ENCODE data around the gene P2RX3. TPM values are rescaled to one million over a fixed set of nuclear protein-coding genes. Genes with fewer than 3 reads are reported as not detected.

Gene P2RX3
- total and polyA plus RNA-seq, 10 of the 15 experiments (the other 5 are each of a cell fraction or from before 2014, with no cell fraction given), result 0.05 to 0.12 TPM; not detected in 8

DNA sequence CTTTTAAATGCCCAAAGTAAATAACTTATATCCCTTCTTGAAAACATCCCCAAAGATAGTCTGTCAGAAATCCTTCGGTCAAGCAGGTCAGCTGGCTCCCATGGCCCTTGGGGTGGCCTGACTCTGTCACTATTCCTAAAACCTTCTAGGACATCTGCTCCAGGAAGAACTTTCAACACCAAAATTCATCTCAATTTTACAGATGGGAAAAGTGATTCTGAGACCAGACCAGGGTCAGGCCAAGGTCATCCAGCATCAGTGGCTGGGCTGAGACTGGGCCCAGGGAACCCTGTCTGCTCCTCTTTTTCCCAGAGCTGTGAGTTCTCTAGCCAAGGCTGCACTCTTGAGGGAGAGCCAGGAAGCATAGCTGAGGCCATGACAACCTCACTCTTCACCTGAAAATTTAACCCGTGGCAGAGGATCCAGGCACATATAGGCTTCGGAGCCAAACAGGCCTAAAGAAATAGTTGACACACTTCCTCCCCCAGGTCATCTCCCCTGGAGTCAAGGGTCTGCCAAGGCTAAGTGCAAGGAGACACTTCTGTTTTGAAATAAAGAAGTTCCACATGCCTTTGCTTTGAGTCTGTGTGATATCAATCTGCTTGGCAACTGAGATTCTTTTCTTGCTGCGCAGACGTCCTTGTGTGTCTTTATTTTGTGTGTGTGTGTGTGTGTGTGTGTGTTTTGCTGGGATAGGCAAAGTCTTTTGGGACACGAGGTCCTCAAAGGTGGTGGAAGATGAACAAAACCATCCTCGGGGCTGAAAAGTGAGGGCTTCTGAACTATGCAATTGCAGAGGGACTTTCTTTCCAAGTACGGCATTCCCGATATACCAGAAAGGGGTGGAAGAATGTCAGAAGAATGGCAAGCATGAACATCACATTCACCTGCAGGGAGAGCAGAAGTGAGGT is 69.1 kb downstream of the P2RX3 start (continued):
- TF ChIP-seq MYB (IDR thresholded peaks at IDR 0.05; ENCODE audit: borderline replicate concordance, low read depth, low read length) (no peak), JUND (IDR thresholded peaks at IDR 0.05; ENCODE audit: low read depth, low read length) (no peak), KDM1A (IDR thresholded peaks at IDR 0.05; ENCODE audit: borderline replicate concordance) (no peak), NR2C2 (IDR thresholded peaks at IDR 0.05; ENCODE audit: borderline replicate concordance, control insufficient read depth, insufficient read length, low read depth) (no peak), ZBED1 (IDR thresholded peaks at IDR 0.05; ENCODE audit: borderline replicate concordance) (no peak)
- TF ChIP-seq, protein P1, sequence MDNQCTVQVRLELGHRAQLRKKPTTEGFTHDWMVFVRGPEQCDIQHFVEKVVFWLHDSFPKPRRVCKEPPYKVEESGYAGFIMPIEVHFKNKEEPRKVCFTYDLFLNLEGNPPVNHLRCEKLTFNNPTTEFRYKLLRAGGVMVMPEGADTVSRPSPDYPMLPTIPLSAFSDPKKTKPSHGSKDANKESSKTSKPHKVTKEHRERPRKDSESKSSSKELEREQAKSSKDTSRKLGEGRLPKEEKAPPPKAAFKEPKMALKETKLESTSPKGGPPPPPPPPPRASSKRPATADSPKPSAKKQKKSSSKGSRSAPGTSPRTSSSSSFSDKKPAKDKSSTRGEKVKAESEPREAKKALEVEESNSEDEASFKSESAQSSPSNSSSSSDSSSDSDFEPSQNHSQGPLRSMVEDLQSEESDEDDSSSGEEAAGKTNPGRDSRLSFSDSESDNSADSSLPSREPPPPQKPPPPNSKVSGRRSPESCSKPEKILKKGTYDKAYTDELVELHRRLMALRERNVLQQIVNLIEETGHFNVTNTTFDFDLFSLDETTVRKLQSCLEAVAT (IDR thresholded peaks at IDR 0.05), result no peak

DNA sequence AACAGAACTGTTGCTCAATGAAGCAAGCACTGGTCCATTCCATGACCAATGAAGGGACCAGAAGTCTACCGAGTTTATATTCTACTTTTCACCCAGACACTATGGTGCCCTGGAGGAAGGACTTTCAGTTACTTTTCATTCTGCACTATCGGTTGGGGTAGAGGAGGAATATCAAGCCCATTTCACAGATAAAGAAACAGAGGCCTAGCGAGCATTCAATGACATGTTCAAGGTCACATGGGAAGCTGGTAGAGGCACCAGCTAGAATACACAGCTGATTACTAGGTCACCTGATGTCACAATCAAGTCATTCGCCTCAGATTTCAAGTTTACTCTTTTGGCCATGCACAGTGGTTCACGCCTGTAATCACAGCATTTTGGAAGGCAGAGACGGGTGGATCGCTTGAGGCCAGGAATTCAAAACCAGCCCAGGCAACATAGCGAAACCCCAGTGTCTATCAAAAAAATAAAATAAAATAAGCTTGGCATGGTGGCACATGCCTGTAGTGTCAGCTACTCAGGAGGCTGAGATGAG is 69.9 kb downstream of the P2RX3 start:
- intact Hi-C loops (cut with micrococcal nuclease; ENCODE audit: unreplicated experiment) (no loop called here), in situ Hi-C loops (cut with MboI) (no loop called here)
- no peak overlapping the region for H2AFZ ChIP-seq (ENCODE audit: control insufficient read depth, low read depth, low read length)
- H3K27me3 ChIP-seq (replicated peaks in 1 of 2; ENCODE audit: control insufficient read depth in 2 of 2, insufficient read depth in 2 of 2, low read length in 1 of 2), result no peaks in the 10 kb centered on the region
- ATAC-seq (no peak), DNase-seq (ENCODE audit: low read depth, low spot score) (no peak), FAIRE-seq (no peak)
- peaks cover 19% of the 10 kb centered on the region for H3K4me1 ChIP-seq (ENCODE audit: control insufficient read depth, insufficient read depth, low read length)
- ChIA-PET RAD21 (ENCODE audit: unreplicated experiment) (interaction anchor here (3.4 kb wide), 1 partner anchor 17 kb away, joined by 21 read pairs; no protein-coding TSS in a partner anchor), SMC1A (ENCODE audit: uncharacterized antibody, unreplicated experiment) (interaction anchor here (1.0 to 1.8 kb wide), 4 partner anchors 9 to 76 kb away, joined by 3 to 5 read pairs (median 4); no protein-coding TSS in a partner anchor), POLR2A (interaction anchor here (0.5 kb wide), 1 partner anchor 28 kb away, joined by 3 read pairs; no protein-coding TSS in a partner anchor), CTCF (interaction anchor here (1.2 to 1.4 kb wide), 2 partner anchors 50 to 70 kb away, joined by 3 to 4 read pairs; no protein-coding TSS in a partner anchor)
- no peak overlapping the region for H3K9ac ChIP-seq (ENCODE audit: control insufficient read depth, insufficient read depth, low read length)
- H3K27ac ChIP-seq (ENCODE audit: control insufficient read depth, insufficient read depth), result no peak overlapping the region
- no peaks in the 10 kb centered on the region for H3K9me3 ChIP-seq (replicated peaks; ENCODE audit: control insufficient read depth, insufficient read depth, low read length)
- no peaks in the 10 kb centered on the region for H4K20me1 ChIP-seq (ENCODE audit: control insufficient read depth, insufficient read depth)
- no peak overlapping the region for H3K4me3 ChIP-seq
- no peaks in the 10 kb centered on the region; the same call in none of the 2 replicates for H3K79me2 ChIP-seq (ENCODE audit: control insufficient read depth, insufficient read depth, low read length)
- H3K4me2 ChIP-seq (ENCODE audit: control insufficient read depth, insufficient read depth), result no peak overlapping the region
- peaks cover 31 to 54% of the 10 kb centered on the region in 2 experiments for H3K36me3 ChIP-seq (ENCODE audit: control insufficient read depth in 2 of 2, insufficient read depth in 2 of 2, low read length in 1 of 2)
- no TSS peak for BruUV-seq (replicated peaks)
- WGBS (ENCODE audit: insufficient coverage, insufficient replicate concordance, low lambda C conversion rate, missing lambda C conversion rate), result 79% methylated on average over 8 of the region's 8 CpGs
- TF ChIP-seq, protein P2, sequence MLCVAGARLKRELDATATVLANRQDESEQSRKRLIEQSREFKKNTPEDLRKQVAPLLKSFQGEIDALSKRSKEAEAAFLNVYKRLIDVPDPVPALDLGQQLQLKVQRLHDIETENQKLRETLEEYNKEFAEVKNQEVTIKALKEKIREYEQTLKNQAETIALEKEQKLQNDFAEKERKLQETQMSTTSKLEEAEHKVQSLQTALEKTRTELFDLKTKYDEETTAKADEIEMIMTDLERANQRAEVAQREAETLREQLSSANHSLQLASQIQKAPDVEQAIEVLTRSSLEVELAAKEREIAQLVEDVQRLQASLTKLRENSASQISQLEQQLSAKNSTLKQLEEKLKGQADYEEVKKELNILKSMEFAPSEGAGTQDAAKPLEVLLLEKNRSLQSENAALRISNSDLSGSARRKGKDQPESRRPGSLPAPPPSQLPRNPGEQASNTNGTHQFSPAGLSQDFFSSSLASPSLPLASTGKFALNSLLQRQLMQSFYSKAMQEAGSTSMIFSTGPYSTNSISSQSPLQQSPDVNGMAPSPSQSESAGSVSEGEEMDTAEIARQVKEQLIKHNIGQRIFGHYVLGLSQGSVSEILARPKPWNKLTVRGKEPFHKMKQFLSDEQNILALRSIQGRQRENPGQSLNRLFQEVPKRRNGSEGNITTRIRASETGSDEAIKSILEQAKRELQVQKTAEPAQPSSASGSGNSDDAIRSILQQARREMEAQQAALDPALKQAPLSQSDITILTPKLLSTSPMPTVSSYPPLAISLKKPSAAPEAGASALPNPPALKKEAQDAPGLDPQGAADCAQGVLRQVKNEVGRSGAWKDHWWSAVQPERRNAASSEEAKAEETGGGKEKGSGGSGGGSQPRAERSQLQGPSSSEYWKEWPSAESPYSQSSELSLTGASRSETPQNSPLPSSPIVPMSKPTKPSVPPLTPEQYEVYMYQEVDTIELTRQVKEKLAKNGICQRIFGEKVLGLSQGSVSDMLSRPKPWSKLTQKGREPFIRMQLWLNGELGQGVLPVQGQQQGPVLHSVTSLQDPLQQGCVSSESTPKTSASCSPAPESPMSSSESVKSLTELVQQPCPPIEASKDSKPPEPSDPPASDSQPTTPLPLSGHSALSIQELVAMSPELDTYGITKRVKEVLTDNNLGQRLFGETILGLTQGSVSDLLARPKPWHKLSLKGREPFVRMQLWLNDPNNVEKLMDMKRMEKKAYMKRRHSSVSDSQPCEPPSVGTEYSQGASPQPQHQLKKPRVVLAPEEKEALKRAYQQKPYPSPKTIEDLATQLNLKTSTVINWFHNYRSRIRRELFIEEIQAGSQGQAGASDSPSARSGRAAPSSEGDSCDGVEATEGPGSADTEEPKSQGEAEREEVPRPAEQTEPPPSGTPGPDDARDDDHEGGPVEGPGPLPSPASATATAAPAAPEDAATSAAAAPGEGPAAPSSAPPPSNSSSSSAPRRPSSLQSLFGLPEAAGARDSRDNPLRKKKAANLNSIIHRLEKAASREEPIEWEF (IDR thresholded peaks at IDR 0.05; ENCODE audit: insufficient replicate concordance, low read depth, low read length), result no peak
- no peak for TF ChIP-seq SP1 (IDR thresholded peaks at IDR 0.05; ENCODE audit: low read depth, low read length)
- TF ChIP-seq CREB1 (IDR thresholded peaks at IDR 0.05; ENCODE audit: low read depth), result no peak
- no peak for TF ChIP-seq SUPT20H (IDR thresholded peaks at IDR 0.05; ENCODE audit: borderline replicate concordance, control insufficient read depth, low read depth, low read length)
- TF ChIP-seq NFYB (IDR thresholded peaks at IDR 0.05; ENCODE audit: insufficient read depth, low read depth, low read length), result no peak
- TF ChIP-seq, protein P3, sequence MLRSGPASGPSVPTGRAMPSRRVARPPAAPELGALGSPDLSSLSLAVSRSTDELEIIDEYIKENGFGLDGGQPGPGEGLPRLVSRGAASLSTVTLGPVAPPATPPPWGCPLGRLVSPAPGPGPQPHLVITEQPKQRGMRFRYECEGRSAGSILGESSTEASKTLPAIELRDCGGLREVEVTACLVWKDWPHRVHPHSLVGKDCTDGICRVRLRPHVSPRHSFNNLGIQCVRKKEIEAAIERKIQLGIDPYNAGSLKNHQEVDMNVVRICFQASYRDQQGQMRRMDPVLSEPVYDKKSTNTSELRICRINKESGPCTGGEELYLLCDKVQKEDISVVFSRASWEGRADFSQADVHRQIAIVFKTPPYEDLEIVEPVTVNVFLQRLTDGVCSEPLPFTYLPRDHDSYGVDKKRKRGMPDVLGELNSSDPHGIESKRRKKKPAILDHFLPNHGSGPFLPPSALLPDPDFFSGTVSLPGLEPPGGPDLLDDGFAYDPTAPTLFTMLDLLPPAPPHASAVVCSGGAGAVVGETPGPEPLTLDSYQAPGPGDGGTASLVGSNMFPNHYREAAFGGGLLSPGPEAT (IDR thresholded peaks at IDR 0.05; ENCODE audit: low read depth), result no peak
